Chondrocyte (in vitro differentiated cells): ENCODE data around the gene NPW. TPM values are rescaled to one million over a fixed set of nuclear protein-coding genes. Genes with fewer than 3 reads are reported as not detected.
A peak's percentile ranks its signal among the peaks of the same experiment; 100 is the strongest.

ENCODE experiments used
- DNase-seq: peaks from one replicate; pipeline ENCODE4 v3.0.0; 2021; ENCODE audit warnings: mixed read lengths, low spot score
- H3K27ac Mint-ChIP-seq: one replicate; pipeline ENCODE4 v1.8.0; 2021; ENCODE audit warnings: mild to moderate bottlenecking, moderate library complexity, mixed read lengths; ENCODE audit not compliant: unreplicated experiment
- H3K27me3 Mint-ChIP-seq: 2 replicates; pipeline ENCODE4 v1.8.0; 2021; ENCODE audit warnings: low read depth, mixed read lengths
- H3K36me3 Mint-ChIP-seq: 2 replicates; pipeline ENCODE4 v1.8.0; 2021; ENCODE audit warnings: low read depth, mixed read lengths
- H3K4me1 Mint-ChIP-seq: 2 replicates; pipeline ENCODE4 v1.8.0; 2021; ENCODE audit warnings: low read depth, mild to moderate bottlenecking, mixed read lengths
- H3K4me3 Mint-ChIP-seq: one replicate; pipeline ENCODE4 v1.8.0; 2021; ENCODE audit warnings: mild to moderate bottlenecking, moderate library complexity, mixed read lengths; ENCODE audit not compliant: unreplicated experiment
- H3K9me3 Mint-ChIP-seq: 2 replicates; pipeline ENCODE4 v1.8.0; 2021; ENCODE audit warnings: low read depth, mixed read lengths
- total RNA-seq: library from RNA; stranded (reverse); gene quantifications from 3 replicates; pipeline ENCODE4 v1.2.1, GENCODE V29; 2021
- TF ChIP-seq, protein P1 (sequence below): fragments of 200-600 bp; sonication (generic); IDR thresholded peaks from 2 replicates; pipeline ENCODE4 v1.5.0; 2021; ENCODE audit warnings: antibody characterized with exemption, mild to moderate bottlenecking, moderate library complexity

NPW gene
- total RNA-seq, 1 donor from 2014 or later, result 2.5 TPM

DNA sequence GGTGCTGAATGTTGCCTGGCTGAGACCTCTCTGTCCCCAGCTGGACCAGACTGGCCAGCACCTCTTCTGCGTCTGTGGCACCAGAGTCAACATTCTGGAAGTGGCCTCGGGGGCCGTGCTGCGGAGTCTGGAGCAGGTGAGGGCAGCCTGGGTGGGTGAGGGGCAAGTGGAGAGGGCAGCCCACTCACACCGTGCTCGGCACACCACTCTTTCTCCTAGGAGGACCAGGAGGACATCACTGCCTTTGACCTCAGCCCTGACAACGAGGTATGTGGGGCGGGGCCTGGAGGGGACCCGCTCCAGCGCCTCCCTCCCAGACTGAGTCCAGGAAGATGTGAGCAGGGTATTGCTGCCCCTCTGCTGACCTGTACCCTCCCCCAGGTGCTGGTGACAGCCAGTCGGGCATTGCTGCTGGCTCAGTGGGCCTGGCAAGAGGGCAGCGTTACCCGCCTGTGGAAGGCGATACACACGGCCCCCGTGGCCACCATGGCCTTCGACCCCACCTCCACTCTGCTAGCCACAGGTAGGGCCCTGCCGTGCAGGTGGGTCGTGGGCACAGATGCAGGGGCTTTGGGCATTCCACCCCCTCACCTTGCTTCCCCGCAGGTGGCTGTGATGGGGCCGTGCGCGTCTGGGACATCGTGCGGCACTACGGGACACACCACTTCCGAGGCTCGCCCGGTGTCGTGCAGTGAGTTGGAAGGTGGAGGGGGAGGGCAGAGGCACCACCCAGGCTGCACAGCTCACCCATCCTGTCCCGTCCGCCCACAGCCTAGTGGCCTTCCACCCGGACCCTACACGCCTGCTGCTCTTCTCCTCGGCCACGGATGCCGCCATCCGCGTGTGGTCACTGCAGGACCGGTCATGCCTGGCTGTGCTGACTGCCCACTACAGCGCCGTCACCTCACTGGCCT lies 45.2 kb upstream of the NPW start:
- peak; percentile 86 for DNase-seq
- peaks cover 15% of the 10 kb centered on the region for H3K36me3 Mint-ChIP-seq
- no peak overlapping the region for H3K4me3 Mint-ChIP-seq
- no peaks in the 10 kb centered on the region for H3K27me3 Mint-ChIP-seq
- no peak overlapping the region for H3K27ac Mint-ChIP-seq
- H3K9me3 Mint-ChIP-seq, result no peaks in the 10 kb centered on the region
- H3K4me1 Mint-ChIP-seq, result peaks cover 24% of the 10 kb centered on the region
- TF ChIP-seq, protein P1, sequence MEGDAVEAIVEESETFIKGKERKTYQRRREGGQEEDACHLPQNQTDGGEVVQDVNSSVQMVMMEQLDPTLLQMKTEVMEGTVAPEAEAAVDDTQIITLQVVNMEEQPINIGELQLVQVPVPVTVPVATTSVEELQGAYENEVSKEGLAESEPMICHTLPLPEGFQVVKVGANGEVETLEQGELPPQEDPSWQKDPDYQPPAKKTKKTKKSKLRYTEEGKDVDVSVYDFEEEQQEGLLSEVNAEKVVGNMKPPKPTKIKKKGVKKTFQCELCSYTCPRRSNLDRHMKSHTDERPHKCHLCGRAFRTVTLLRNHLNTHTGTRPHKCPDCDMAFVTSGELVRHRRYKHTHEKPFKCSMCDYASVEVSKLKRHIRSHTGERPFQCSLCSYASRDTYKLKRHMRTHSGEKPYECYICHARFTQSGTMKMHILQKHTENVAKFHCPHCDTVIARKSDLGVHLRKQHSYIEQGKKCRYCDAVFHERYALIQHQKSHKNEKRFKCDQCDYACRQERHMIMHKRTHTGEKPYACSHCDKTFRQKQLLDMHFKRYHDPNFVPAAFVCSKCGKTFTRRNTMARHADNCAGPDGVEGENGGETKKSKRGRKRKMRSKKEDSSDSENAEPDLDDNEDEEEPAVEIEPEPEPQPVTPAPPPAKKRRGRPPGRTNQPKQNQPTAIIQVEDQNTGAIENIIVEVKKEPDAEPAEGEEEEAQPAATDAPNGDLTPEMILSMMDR, result no peak

DNA sequence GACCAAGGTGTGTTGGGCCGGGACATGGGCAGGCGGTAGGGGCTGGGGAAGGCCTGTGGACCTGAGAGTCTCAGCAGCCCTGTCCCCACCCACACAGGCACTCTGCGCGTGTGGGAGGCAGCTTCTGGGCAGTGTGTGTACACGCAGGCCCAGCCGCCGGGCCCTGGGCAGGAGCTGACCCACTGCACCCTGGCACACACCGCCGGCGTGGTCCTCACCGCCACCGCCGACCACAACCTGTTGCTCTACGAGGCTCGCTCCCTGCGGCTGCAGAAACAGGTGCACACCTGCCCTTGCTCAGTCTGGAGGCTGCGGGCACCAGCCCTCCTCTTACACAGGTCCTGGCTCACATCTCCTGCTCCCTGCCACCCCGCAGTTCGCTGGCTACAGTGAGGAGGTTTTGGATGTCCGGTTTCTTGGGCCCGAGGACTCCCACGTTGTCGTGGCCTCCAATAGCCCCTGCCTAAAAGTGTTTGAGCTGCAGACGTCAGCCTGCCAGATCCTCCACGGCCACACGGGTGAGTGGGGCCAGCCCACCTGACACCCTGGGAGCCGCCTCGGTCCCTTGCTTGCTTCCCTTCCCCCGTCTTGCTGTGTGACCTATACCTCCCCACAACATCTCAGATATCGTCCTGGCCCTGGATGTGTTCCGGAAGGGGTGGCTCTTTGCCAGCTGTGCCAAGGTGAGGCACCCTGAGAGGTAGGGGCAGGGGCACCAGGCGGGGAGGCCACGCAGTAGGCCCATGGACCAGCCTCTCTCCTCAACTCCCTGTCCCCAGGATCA lies 44.0 kb upstream of the NPW start:
- H3K27ac Mint-ChIP-seq, result no peak overlapping the region
- no peak overlapping the region for H3K4me3 Mint-ChIP-seq
- no peak for DNase-seq
- TF ChIP-seq, protein P1, result no peak
- no peaks in the 10 kb centered on the region for H3K27me3 Mint-ChIP-seq
- peaks cover 24% of the 10 kb centered on the region for H3K4me1 Mint-ChIP-seq
- no peaks in the 10 kb centered on the region for H3K9me3 Mint-ChIP-seq
- H3K36me3 Mint-ChIP-seq, result peaks cover 16% of the 10 kb centered on the region

DNA sequence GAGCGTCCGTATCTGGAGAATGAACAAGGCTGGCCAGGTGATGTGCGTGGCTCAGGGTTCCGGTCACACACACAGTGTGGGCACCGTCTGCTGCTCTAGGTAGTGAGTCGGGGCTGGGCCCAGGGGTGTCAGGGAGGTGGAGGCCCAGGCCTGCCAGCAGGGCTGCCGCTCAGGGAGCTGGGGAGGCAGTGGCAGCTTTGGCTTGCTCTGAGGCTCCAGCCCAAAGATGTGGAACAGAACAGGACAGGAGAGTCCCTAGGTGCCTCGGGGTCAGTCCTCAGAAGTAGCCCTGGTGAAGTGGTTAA lies 43.4 kb upstream of the NPW start:
- Mint-ChIP-seq H3K9me3 (no peaks in the 10 kb centered on the region), H3K36me3 (peaks cover 16% of the 10 kb centered on the region), H3K4me3 (no peak overlapping the region), H3K27ac (no peak overlapping the region), H3K4me1 (peaks cover 19% of the 10 kb centered on the region), H3K27me3 (no peaks in the 10 kb centered on the region)
- DNase-seq, result no peak
- TF ChIP-seq, protein P1, result no peak

DNA sequence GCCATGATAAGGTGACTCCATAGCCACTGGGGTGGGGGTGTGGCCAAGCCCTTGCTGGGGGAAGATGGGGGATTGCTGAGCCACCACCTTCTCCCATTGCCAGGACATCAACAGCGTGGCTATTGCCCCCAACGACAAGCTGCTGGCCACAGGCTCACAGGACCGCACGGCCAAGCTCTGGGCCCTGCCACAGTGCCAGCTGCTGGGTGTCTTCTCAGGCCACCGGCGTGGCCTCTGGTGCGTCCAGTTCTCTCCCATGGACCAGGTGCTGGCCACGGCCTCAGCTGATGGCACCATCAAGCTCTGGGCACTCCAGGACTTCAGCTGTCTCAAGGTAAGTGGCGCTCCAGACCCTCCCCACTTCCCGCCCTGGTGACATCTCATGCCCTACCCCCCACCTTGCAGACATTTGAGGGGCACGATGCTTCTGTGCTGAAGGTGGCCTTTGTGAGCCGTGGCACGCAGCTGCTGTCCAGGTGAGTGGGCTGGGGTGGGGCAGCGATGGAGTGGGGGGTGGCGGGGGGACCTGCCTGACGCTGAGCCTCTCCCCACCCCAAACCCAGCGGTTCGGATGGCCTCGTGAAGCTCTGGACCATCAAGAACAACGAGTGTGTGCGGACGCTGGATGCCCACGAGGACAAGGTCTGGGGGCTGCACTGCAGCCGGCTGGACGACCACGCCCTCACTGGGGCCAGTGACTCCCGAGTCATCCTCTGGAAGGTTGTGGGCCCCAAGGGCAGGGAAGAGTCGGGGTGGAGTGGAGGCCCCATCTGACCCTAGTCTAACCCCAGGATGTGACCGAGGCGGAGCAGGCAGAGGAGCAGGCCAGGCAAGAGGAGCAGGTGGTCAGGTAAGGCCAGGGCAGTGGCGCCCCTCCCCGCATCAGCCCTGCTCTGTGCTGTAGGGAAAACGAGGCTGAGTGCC lies 42.4 kb upstream of the NPW start:
- no peak for DNase-seq
- H3K27me3 Mint-ChIP-seq, result no peaks in the 10 kb centered on the region
- H3K27ac Mint-ChIP-seq, result no peak overlapping the region
- TF ChIP-seq, protein P1, result no peak
- peaks cover 10% of the 10 kb centered on the region for H3K4me1 Mint-ChIP-seq
- peaks cover 16% of the 10 kb centered on the region for H3K36me3 Mint-ChIP-seq
- no peak overlapping the region for H3K4me3 Mint-ChIP-seq
- H3K9me3 Mint-ChIP-seq, result no peaks in the 10 kb centered on the region

DNA sequence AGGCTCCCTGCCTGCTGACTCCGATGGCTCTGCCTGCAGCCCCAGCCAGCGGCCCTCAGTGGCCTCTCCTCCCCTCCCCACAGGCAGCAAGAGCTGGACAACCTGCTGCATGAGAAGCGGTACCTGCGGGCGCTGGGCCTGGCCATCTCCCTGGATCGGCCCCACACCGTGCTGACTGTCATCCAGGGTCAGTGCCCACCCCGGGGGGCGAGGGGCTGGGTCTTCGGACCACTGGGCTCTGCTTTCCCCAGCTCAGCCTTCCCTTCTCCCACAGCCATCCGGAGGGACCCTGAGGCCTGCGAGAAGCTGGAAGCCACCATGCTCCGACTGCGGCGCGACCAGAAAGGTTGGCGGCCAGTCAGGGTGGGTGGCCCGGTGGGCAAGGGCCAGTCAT lies 41.7 kb upstream of the NPW start:
- H3K27me3 Mint-ChIP-seq, result no peaks in the 10 kb centered on the region
- H3K36me3 Mint-ChIP-seq, result peaks cover 16% of the 10 kb centered on the region
- no peak overlapping the region for H3K27ac Mint-ChIP-seq
- no peaks in the 10 kb centered on the region for H3K9me3 Mint-ChIP-seq
- H3K4me1 Mint-ChIP-seq, result peaks cover 6% of the 10 kb centered on the region
- TF ChIP-seq, protein P1, result no peak
- no peak overlapping the region for H3K4me3 Mint-ChIP-seq
- DNase-seq, result no peak
